Stomach (tissue), 9 donors: ENCODE measurements around the gene C22orf42. TPM values are rescaled to one million over a fixed set of nuclear protein-coding genes. Genes with fewer than 3 reads are reported as not detected.

Source experiments
- DNase-seq, 2 donors: peaks; one replicate each; pipeline versions ENCODE4 v3.0.0 to v3.0.0-alpha.2; 2013 to 2019
- H3K27ac ChIP-seq, 5 donors: fragments of 200-600 bp in 4 of 5; sonication (generic) in 4 of 5; one replicate each; pipeline ENCODE4 v1.5.1; 2013 to 2019; ENCODE audit warnings: mild to moderate bottlenecking in 1 of 5, moderate library complexity in 1 of 5
- H3K27me3 ChIP-seq, 3 donors: fragments of 200-600 bp; sonication (generic); one replicate each; pipeline ENCODE4 v1.5.1; 2017 to 2019; ENCODE audit warnings: mixed run types in 1 of 3
- H3K36me3 ChIP-seq, 4 donors: fragments of 200-600 bp; sonication (generic); 1 replicate in 3 of 4; 2 replicates in 1 of 4; pipeline ENCODE4 v1.5.1; 2016 to 2019
- H3K4me1 ChIP-seq, 4 donors: fragments of 200-600 bp; sonication (generic); one replicate each; pipeline ENCODE4 v1.5.1; 2016 to 2019
- H3K4me3 ChIP-seq, 4 donors: fragments of 200-600 bp; sonication (generic) in 3 of 4; one replicate each; pipeline ENCODE4 v1.5.1; 2016 to 2019; ENCODE audit warnings: mild to moderate bottlenecking in 1 of 4
- H3K9me3 ChIP-seq, 4 donors: fragments of 200-600 bp; sonication (generic); one replicate each; pipeline ENCODE4 v1.5.1; 2016 to 2019
- POLR2A ChIP-seq, 4 donors: fragments of 450-650 bp; IDR thresholded peaks; one replicate each; pipeline ENCODE4 v1.6.1; 2016; ENCODE audit warnings: antibody characterized with exemption in 4 of 4, control low read depth in 2 of 4, mild to moderate bottlenecking in 1 of 4, moderate library complexity in 1 of 4
- WGBS, 5 donors: extraction: QIAGEN DNeasy Blood & Tissue Kit in 3 of 5; methylation state at CpG; one replicate each; pipeline versions ENCODE4 v1.1.5 to v1.1.7; 2013 to 2018; 5-methylcytosine and 5-hydroxymethylcytosine counted together
- intact Hi-C: fragments of 100-400 bp; cut with DNase I; formaldehyde crosslinking; loops from one replicate; pipeline ENCODE4 v1.15.1; 2023; ENCODE audit warnings: low total_unique reads
- polyA plus RNA-seq, 3 donors: library from polyadenylated mRNA; stranded (reverse); fragments of 200-250 nt; gene quantifications; one replicate each; pipeline ENCODE4 v1.2.3, GENCODE V29; 2013
- small RNA-seq, 4 donors: library from RNA; depleted of rRNA; stranded (forward); fragments of <200 nt; gene quantifications; one replicate each; pipeline ENCODE3, GENCODE V24; 2016
- total RNA-seq, 5 donors: library from RNA; depleted of rRNA; stranded (reverse); fragments of >200 nt; gene quantifications; one replicate each; pipeline versions ENCODE4 v1.1.0 to v1.2.3, GENCODE V29; 2014 to 2016
- donor health status: healthy with polysubstance abuse.
- donor health status: Bipolar disorder and iron deficiency.
- donor health status: healthy.

C22orf42 gene
- total and polyA plus RNA-seq, 8 donors: 0.13 TPM; not detected in 7

DNA sequence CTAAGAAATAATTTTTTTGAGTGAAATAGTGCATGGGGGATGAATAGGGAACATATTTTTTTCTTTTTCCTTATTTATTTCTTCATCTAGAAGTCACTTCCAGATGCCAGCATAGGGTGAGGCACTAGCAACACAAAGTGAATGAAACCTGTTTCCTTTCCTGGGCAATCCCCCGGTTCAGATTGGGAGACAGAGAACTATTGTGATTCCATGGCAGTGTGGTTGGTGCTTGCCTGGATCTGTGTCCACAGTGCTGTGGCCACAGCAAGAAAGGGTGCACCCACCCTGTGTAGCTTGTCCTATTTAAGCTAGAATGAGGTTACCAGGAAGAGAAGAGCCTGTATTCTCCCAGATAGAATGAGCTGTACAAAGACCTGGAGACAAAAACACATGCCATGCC is 58.4 kb downstream of the C22orf42 start:
- peak in 1 of 2 donors; percentile 16 for DNase-seq
- peaks cover 0 to 18% (median 0%) of the 10 kb centered on the region in 3 donors for H3K27me3 ChIP-seq
- no peak overlapping the region for H3K27ac ChIP-seq
- no peaks in the 10 kb centered on the region for H3K36me3 ChIP-seq
- intact Hi-C loops: no loop called here
- WGBS, 5 donors: 24 to 50% (median 30%) methylated on average over 1 of the region's 1 CpG
- TF ChIP-seq POLR2A (IDR thresholded peaks at IDR 0.05): no peak
- H3K4me1 ChIP-seq: no peaks in the 10 kb centered on the region
- H3K4me3 ChIP-seq: no peak overlapping the region
- H3K9me3 ChIP-seq: no peaks in the 10 kb centered on the region

Small RNA genes lying within 50 kb of the gene (small RNA-seq; reads per million reads assigned to genes)
- 0 reads per million in 4 donors for gene AP1B1P2
- 0 reads per million in 4 donors for gene RF02171

Other genes starting within 250 kb of the C22orf42 start
- gene YWHAH, start 214.8 kb downstream of the C22orf42 start, total RNA-seq: 100 to 1,000 TPM in 1 of 5 donors, 10 to 100 TPM in 4; 20.5 to 284 (median 81.1) TPM
- gene YWHAH, start 214.8 kb downstream of the C22orf42 start, polyA plus RNA-seq: 100 to 1,000 TPM in 2 of 3 donors, 10 to 100 TPM in 1; 60.9 to 156 (median 110) TPM
- 10 to 100 TPM in 1 of 5 donors, 1 to 10 TPM in 2, not detected in 2; 1.0 to 13.8 (median 2.3) TPM for gene SLC5A1, start 116.0 kb downstream of the C22orf42 start, total RNA-seq
- gene SLC5A1, start 116.0 kb downstream of the C22orf42 start, polyA plus RNA-seq: 1 to 10 TPM in 1 of 3 donors, under 1 TPM in 1, not detected in 1; 0.68 to 2.8 TPM
- gene RFPL2, start 45.8 kb upstream of the C22orf42 start, total RNA-seq: not detected
- not detected for gene RFPL2, start 45.8 kb upstream of the C22orf42 start, polyA plus RNA-seq
- gene SLC5A4, start 96.0 kb upstream of the C22orf42 start, total RNA-seq: 1 to 10 TPM in 1 of 5 donors, under 1 TPM in 2, not detected in 2; 0.29 to 3.3 (median 0.58) TPM
- not detected for gene SLC5A4, start 96.0 kb upstream of the C22orf42 start, polyA plus RNA-seq
- gene RFPL3, start 198.6 kb upstream of the C22orf42 start, total RNA-seq: not detected
- gene RFPL3, start 198.6 kb upstream of the C22orf42 start, polyA plus RNA-seq: not detected